ENCODE measurements around the gene PDLIM4.

- TF ChIP-seq TAF1 (IDR thresholded peaks at IDR 0.05; ENCODE audit: low read depth): no peak
- no peak for TF ChIP-seq CTCF (IDR thresholded peaks at IDR 0.05; ENCODE audit: poor library complexity, severe bottlenecking)
- TF ChIP-seq REST (IDR thresholded peaks at IDR 0.05; ENCODE audit: borderline replicate concordance): no peak
- no peak for TF ChIP-seq EZH2 (IDR thresholded peaks at IDR 0.05; ENCODE audit: borderline replicate concordance, insufficient read depth, low read length, poor library complexity, severe bottlenecking)
- no peak for TF ChIP-seq RAD21 (conservative IDR thresholded peaks at IDR 0.05)
- TF ChIP-seq EP300 (conservative IDR thresholded peaks at IDR 0.05; ENCODE audit: poor library complexity, severe bottlenecking): no peak
- no peak for TF ChIP-seq POLR2AphosphoS5 (IDR thresholded peaks at IDR 0.05)
- no peak for TF ChIP-seq MXI1 (conservative IDR thresholded peaks at IDR 0.05; ENCODE audit: poor library complexity, severe bottlenecking)
- TF ChIP-seq SMC3 (conservative IDR thresholded peaks at IDR 0.05; ENCODE audit: poor library complexity): no peak
These were observed 9.8 kb downstream of the PDLIM4 start for GRCh38 chr5:132267166-132267739.

Measured in neural cell (in vitro differentiated cells).